Muscle of leg (tissue), 11 donors: ENCODE results near the gene SEMA4D. TPM values are rescaled to one million over a fixed set of nuclear protein-coding genes. Genes with fewer than 3 reads are reported as not detected.
"Not testable (repeated sequence)": the region's sequence is repeated elsewhere in the genome, so short reads cannot be mapped to it uniquely, and the experiment has no call there.

Experiments used
- DNase-seq: peaks from one replicate; pipeline ENCODE4 v3.0.0; 2013
- H3K27ac ChIP-seq: one replicate; pipeline ENCODE4 v1.5.1; 2013; ENCODE audit warnings: mild to moderate bottlenecking, low read length, control low read depth
- H3K27me3 ChIP-seq: one replicate; pipeline ENCODE4 v1.6.1; 2013; ENCODE audit warnings: low read length; ENCODE audit not compliant: control insufficient read depth, insufficient read depth
- H3K36me3 ChIP-seq: one replicate; pipeline ENCODE4 v1.6.1; 2013; ENCODE audit warnings: low read length; ENCODE audit not compliant: control insufficient read depth, insufficient read depth
- H3K4me1 ChIP-seq: one replicate; pipeline ENCODE4 v1.6.1; 2013; ENCODE audit warnings: low read length; ENCODE audit not compliant: control insufficient read depth, insufficient read depth
- H3K4me3 ChIP-seq: one replicate; pipeline ENCODE4 v1.5.1; 2013; ENCODE audit warnings: low read length, control low read depth
- H3K9me3 ChIP-seq: replicated peaks from 2 replicates; pipeline ENCODE4 v1.6.1; 2013; ENCODE audit warnings: low read depth, low read length; ENCODE audit not compliant: control insufficient read depth
- WGBS: methylation state at CpG from one replicate; pipeline ENCODE4 v1.1.5; 2013; ENCODE audit warnings: missing lambda C conversion rate; ENCODE audit not compliant: insufficient coverage; 5-methylcytosine and 5-hydroxymethylcytosine counted together
- polyA plus RNA-seq, 8 donors: library from polyadenylated mRNA; unstranded; fragments of 120-200 nt; gene quantifications; one replicate each; pipeline versions ENCODE4 v1.2.1 to v1.2.3, GENCODE V29; 2013; ENCODE audit warnings: inconsistent platforms in 1 of 8, low replicate concordance in 1 of 8; ENCODE audit not compliant: insufficient read length in 8 of 8, insufficient read depth in 1 of 8
- total RNA-seq: library from RNA; stranded (reverse); fragments of 120-200 nt; gene quantifications from one replicate; pipeline ENCODE4 v1.2.4, GENCODE V29; 2013

Gene SEMA4D
- total and polyA plus RNA-seq, 9 donors, result 12.4 to 25.3 (median 17.2) TPM

DNA sequence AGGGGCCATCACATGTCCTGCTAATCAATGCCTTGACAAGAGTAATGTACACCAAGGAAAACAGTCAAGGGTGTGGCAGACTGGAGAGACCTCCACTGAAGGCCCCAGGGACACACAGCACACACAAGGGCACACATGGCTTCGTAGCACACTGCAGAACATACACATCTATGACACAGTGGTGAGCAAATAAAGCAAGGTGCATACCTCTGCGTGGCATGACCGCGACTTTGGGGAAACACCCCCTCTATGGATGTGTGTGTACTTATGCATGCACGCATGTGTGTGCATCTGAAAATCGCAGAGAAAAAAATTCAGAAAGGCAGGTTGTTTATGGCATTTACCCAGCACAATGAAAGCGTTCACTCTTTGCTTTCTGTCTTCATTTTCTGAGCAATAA lies 20.5 kb downstream of the SEMA4D start:
- peaks cover 3% of the 10 kb centered on the region for H3K9me3 ChIP-seq
- no peak overlapping the region for H3K4me3 ChIP-seq
- DNase-seq, result no peak
- peaks cover 9% of the 10 kb centered on the region for H3K36me3 ChIP-seq
- H3K27ac ChIP-seq, result peak overlapping the region; percentile 67
- no peaks in the 10 kb centered on the region for H3K27me3 ChIP-seq
- H3K4me1 ChIP-seq, result peaks cover 36% of the 10 kb centered on the region
- WGBS, result no CpG with 5 or more reads among the region's 7 CpGs

DNA sequence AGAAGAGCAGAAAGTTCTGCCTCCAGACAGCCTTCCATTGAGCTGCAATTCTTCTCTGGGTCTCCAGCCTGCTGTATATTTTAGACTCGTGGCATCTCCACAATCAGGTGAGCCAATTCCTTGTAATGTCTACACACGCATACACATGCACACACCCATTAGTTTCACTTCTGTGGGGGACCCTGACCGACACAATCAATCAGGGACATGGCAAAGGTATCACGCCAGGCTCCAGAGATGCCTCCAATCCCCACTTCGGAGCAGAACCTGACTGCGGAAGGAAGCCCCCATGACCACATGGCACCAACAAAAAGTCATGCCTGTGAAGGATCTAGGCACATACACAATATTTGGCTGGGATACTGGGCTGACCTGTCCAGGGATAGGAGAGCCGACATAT lies 21.4 kb downstream of the SEMA4D start:
- DNase-seq, result no peak
- no peak overlapping the region for H3K27ac ChIP-seq
- peaks cover 28% of the 10 kb centered on the region for H3K4me1 ChIP-seq
- H3K9me3 ChIP-seq, result peaks cover 3% of the 10 kb centered on the region
- H3K27me3 ChIP-seq, result no peaks in the 10 kb centered on the region
- no peak overlapping the region for H3K4me3 ChIP-seq
- 92% methylated on average over 5 of the region's 7 CpGs for WGBS
- peaks cover 9% of the 10 kb centered on the region for H3K36me3 ChIP-seq

DNA sequence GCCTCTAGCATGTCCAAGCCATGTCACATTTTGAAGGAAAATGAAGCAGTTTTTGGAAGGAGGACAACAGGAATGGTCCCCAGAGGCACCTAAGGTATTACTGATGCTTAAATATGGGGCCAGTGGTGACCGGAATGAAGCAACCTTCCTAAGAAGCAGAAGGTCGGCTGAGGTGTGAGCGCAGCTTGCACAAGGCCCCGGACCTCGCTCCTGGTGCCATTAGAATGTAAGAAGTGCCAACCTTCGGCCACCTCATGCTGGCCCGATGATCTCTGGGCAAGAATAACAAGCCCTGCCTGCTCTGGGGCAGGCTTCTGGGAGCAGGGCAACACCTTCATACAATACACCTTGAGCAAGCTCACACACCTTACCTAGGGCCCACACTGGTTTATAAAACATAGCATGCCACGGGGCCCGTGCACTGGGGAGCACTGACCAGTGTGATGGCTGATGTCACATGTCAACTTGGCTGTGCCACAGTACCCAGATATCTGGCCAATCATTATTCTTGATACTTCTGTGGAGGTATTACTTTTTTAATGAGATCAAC lies 21.9 kb downstream of the SEMA4D start:
- whole genome bisulfite sequencing, result 94% methylated on average over 8 of the region's 9 CpGs
- peaks cover 22% of the 10 kb centered on the region for H3K4me1 ChIP-seq
- DNase-seq, result no peak
- peaks cover 9% of the 10 kb centered on the region for H3K36me3 ChIP-seq
- H3K9me3 ChIP-seq, result peaks cover 3% of the 10 kb centered on the region
- H3K27ac ChIP-seq, result no peak overlapping the region
- H3K4me3 ChIP-seq, result no peak overlapping the region
- no peaks in the 10 kb centered on the region for H3K27me3 ChIP-seq

DNA sequence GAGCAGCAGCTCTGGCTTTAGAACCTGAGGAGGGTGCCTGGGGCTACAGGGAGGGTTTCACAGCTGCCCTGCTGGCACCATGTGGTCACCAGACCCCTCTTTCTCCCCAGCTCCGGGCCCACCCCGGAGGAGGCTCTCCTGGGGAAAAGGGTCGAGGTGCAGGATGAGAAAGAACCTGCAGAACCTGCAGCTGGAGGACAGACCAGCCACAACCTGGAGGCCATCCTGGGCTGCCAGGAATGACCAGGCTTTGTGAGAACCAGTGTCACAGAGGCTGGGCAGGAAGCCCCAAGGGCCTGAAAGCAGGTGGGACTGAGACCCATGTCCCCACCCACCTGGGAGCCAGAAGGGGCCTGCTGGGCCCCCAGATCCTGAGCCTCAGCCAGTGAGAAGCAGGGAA lies 23.0 kb downstream of the SEMA4D start:
- H3K27me3 ChIP-seq, result no peaks in the 10 kb centered on the region
- whole genome bisulfite sequencing, result 40% methylated on average over 1 of the region's 3 CpGs
- peaks cover 9% of the 10 kb centered on the region for H3K36me3 ChIP-seq
- peaks cover 3% of the 10 kb centered on the region for H3K9me3 ChIP-seq
- H3K4me3 ChIP-seq, result no peak overlapping the region
- H3K27ac ChIP-seq, result no peak overlapping the region
- peaks cover 18% of the 10 kb centered on the region for H3K4me1 ChIP-seq
- DNase-seq, result no peak

DNA sequence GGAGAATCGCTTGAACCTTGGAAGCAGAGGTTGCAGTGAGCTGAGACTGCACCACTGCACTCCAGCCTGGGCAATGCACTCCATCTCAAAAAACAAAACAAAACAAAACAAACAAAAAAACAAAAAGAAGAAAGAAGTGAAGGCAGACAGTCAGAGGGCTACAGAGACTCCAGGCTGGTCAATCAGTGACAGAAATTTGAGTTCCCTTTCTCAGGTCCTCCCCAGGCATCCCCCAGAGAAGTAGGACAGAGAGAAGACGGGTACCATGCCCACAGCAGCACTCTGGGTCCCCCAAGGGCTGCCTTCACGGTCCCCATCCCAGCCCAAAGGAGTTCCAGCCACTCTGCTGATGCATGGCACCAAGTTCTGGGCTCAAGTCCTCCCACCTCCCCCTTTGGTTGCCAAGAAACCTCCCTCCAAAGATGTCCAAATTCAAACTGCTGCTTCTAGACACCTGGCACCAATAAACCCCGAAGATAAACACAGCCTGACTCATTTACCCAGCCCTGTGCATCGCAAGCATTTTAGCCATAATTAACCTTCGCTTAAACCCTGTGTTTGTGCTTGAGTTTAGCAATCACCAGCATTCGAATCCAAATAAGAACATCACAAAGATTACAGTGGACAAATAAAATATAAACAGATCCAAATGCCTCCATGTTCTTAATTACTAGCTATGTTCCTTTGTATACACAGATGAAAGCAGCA lies 24.0 kb downstream of the SEMA4D start:
- H3K4me1 ChIP-seq, result peaks cover 18% of the 10 kb centered on the region

DNA sequence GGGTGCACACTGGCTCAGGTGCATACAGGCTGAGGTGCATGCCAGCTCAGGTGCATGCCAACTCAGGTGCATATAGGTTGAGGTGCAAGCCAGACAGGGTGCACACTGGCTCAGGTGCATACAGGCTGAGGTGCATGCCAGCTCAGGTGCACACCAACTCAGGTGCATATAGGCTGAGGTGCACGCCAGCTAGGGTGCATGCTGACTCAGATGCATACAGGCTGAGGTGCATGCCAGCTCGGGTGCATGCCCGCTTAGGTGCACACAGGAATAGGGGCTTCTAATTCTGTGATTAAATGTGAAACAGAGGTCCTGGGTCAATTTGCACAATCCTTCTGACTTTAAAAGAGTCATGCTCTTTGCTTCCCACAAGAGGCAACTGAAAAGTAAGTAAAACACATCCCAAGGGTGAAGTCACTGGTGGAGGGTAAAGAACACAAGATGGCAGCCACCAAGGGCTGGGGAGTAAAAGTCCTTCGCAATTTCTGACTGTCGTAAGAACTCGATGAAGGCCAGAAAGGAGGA lies 26.1 kb downstream of the SEMA4D start:
- not testable (repeated sequence) for H3K9me3 ChIP-seq, DNase-seq, H3K36me3 ChIP-seq, H3K4me3 ChIP-seq, H3K4me1 ChIP-seq, H3K27me3 ChIP-seq, H3K27ac ChIP-seq
- 100% methylated on average over 3 of the region's 6 CpGs for WGBS

More for the DNA sequence above, 24.0 kb downstream of the SEMA4D start:
- Histone ChIP-seq H3K27me3 (no peaks in the 10 kb centered on the region), H3K27ac (no peak overlapping the region), H3K4me3 (no peak overlapping the region), H3K36me3 (peaks cover 4% of the 10 kb centered on the region), H3K9me3 (peaks cover 1% of the 10 kb centered on the region)
- 87% methylated on average over 3 of the region's 7 CpGs for WGBS
- DNase-seq, result no peak

DNA sequence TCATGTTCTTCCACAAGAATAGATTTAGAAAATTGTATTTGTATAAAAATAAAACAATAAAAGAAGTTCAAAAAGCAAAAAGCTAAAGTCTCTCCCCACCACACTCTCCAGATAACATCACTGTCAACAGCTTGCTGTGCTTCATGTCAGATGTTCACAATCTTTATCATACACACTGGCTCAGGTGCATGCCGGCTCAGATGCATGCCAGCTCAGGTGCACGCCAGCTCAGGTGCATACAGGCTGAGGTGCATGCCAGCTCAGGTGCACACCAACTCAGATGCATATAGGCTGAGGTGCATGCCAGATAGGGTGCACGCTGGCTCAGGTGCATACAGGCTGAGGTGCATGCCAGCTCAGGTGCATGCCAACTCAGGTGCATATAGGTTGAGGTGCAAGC lies 26.5 kb downstream of the SEMA4D start:
- H3K4me1 ChIP-seq, result peaks cover 5% of the 10 kb centered on the region
- 94% methylated on average over 3 of the region's 3 CpGs for WGBS
- no peak overlapping the region for H3K27ac ChIP-seq
- no peaks in the 10 kb centered on the region for H3K27me3 ChIP-seq
- H3K4me3 ChIP-seq, result no peak overlapping the region
- H3K9me3 ChIP-seq, result no peaks in the 10 kb centered on the region
- peaks cover 2% of the 10 kb centered on the region for H3K36me3 ChIP-seq
- DNase-seq, result no peak

DNA sequence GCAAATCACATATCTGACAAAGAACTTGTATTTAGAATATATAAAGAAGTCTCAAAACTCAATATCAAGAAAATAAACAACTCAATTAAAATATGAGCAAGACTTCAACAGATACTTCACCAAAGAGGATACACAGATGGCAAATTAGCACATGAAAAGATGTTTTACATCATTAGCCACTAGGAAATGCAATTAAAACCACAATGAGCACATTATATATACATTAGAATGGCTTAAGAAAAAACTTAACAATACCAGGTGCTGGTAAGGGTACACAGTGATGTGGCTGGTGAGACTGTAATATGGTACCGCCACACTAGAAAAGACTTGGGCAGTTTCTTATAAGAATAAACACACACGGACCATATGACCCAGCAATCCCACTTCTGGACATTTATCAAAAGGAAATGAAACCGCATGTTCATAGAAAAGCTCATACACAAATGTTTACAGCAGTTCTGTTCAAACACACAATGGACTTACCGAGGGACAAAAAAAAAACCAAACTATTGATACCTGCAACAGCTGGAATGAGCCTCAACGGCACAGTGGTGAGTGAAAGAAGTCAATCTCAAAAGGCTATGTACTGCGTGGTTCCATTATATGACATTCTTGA lies 27.6 kb downstream of the SEMA4D start:
- peaks cover 2% of the 10 kb centered on the region for H3K36me3 ChIP-seq
- no peak overlapping the region for H3K27ac ChIP-seq
- H3K4me3 ChIP-seq, result no peak overlapping the region
- no peak for DNase-seq
- H3K27me3 ChIP-seq, result no peaks in the 10 kb centered on the region
- whole genome bisulfite sequencing, result 80% methylated on average over 1 of the region's 6 CpGs
- peaks cover 5% of the 10 kb centered on the region for H3K4me1 ChIP-seq
- no peaks in the 10 kb centered on the region for H3K9me3 ChIP-seq

DNA sequence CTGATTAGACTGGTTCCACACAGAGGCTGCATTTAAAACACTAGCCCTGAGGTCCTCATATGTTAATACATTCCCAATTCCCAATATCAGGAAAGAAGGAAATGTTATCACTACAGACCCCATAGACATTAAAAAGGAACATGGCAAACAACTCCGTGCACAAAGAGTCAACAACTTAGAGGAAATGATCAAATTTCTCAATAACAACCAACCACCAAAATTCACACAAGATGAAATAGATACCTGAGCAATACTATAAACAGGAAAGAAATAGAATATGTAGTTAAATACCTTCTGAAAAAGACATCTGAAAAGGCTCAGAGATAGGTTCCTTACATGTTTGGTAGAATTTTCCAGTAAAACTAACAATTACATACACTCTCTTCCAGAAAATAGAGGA lies 28.9 kb downstream of the SEMA4D start:
- WGBS, result no CpG with 5 or more reads among the region's 1 CpG
- no peak for DNase-seq
- H3K36me3 ChIP-seq, result no peaks in the 10 kb centered on the region
- H3K9me3 ChIP-seq, result no peaks in the 10 kb centered on the region
- H3K27ac ChIP-seq, result no peak overlapping the region
- H3K4me3 ChIP-seq, result no peak overlapping the region
- H3K27me3 ChIP-seq, result no peaks in the 10 kb centered on the region
- H3K4me1 ChIP-seq, result peaks cover 5% of the 10 kb centered on the region

DNA sequence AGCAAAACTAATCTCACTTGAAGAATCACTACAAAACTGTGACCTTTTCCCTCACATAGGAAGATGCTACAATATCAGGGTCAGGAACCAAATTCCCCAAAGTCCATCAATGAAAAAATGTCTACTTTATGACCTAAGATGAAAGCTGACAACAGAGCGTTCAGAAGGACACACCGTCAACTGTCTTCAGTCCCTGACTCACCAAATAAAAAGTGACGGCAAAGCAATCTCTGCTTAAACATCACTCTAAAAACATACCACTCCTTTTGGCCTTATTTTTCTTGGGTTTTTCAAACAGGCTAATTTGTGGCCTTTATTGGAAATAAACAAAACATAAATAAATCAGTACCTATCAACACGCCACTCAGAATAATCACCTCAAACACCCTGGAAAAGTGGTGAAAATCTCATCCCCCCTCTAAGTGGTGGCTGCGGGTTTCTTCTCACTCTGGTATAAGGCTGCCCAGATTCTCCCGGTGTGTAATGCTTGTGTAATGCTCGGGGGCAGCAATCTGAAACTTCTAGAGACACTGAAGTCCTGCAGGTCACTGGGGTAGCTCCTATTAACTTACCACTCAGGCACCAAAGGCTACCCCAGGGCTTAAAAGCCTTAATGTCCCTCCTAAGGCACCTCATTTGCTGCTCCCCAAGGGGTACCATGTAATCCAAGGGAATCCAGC lies 29.5 kb downstream of the SEMA4D start:
- no peak for DNase-seq
- H3K4me3 ChIP-seq, result no peak overlapping the region
- H3K36me3 ChIP-seq, result no peaks in the 10 kb centered on the region
- no peaks in the 10 kb centered on the region for H3K9me3 ChIP-seq
- no peak overlapping the region for H3K27ac ChIP-seq
- peaks cover 5% of the 10 kb centered on the region for H3K4me1 ChIP-seq
- H3K27me3 ChIP-seq, result no peaks in the 10 kb centered on the region
- WGBS, result no CpG with 5 or more reads among the region's 7 CpGs
